HEK293T (cell line): ENCODE measurements around the gene SH3PXD2B.

ENCODE experiments used
- CTCF ChIA-PET: fragments of 350-600 bp; formaldehyde crosslinking; extraction: SDS; loops from one replicate; lab custom pipeline; 2021; ENCODE audit warnings: antibody characterized with exemption, inconsistent platforms; lab: Yijun Ruan, JAX
- POLR2A ChIA-PET: fragments of 350-600 bp; formaldehyde crosslinking; extraction: SDS; loops from one replicate; lab custom pipeline; 2020; ENCODE audit warnings: antibody characterized with exemption, inconsistent platforms; lab: Yijun Ruan, JAX
- DNase-seq: peaks from one replicate; pipeline ENCODE4 v3.0.0; 2012; ENCODE audit warnings: mixed read lengths; ENCODE audit errors: extremely low spot score
- ARNT ChIP-seq: fragments of 450-650 bp; IDR thresholded peaks from 2 replicates; pipeline ENCODE4 v1.6.1; 2017; ENCODE audit warnings: mild to moderate bottlenecking
- BHLHE40 ChIP-seq: fragments of 450-650 bp; IDR thresholded peaks from 2 replicates; pipeline ENCODE4 v1.6.1; 2016; ENCODE audit warnings: mild to moderate bottlenecking, moderate library complexity, borderline replicate concordance
- CTBP1 ChIP-seq: fragments of 450-650 bp; IDR thresholded peaks from 2 replicates; pipeline ENCODE4 v1.6.1; 2016; ENCODE audit warnings: borderline replicate concordance
- ELF4 ChIP-seq: fragments of 450-650 bp; IDR thresholded peaks from 2 replicates; pipeline ENCODE4 v1.6.1; 2017; ENCODE audit warnings: antibody characterized with exemption
- FOXA1 ChIP-seq: fragments of 450-650 bp; IDR thresholded peaks from 2 replicates; pipeline ENCODE4 v1.6.1; 2016; ENCODE audit warnings: mild to moderate bottlenecking
- FOXK2 ChIP-seq: fragments of 450-650 bp; IDR thresholded peaks from 2 replicates; pipeline ENCODE4 v1.6.1; 2016; ENCODE audit warnings: mild to moderate bottlenecking
- FOXM1 ChIP-seq: fragments of 450-650 bp; IDR thresholded peaks from 2 replicates; pipeline ENCODE4 v1.6.1; 2017; ENCODE audit warnings: mild to moderate bottlenecking, borderline replicate concordance
- HDGF ChIP-seq: fragments of 450-650 bp; IDR thresholded peaks from 2 replicates; pipeline ENCODE4 v1.6.1; 2017; ENCODE audit warnings: antibody characterized with exemption, borderline replicate concordance
- L3MBTL2 ChIP-seq: fragments of 450-650 bp; conservative IDR thresholded peaks from 2 replicates; pipeline ENCODE4 v1.6.1; 2016; ENCODE audit warnings: mild to moderate bottlenecking
- LEF1 ChIP-seq: fragments of 450-650 bp; IDR thresholded peaks from 2 replicates; pipeline ENCODE4 v1.6.1; 2017; ENCODE audit warnings: mild to moderate bottlenecking, borderline replicate concordance
- NFRKB ChIP-seq: fragments of 450-650 bp; IDR thresholded peaks from 2 replicates; pipeline ENCODE4 v1.6.1; 2016; ENCODE audit warnings: mild to moderate bottlenecking, moderate library complexity
- PKNOX1 ChIP-seq: fragments of 450-650 bp; IDR thresholded peaks from 2 replicates; pipeline ENCODE4 v1.6.1; 2016
- SP1 ChIP-seq: fragments of 450-650 bp; IDR thresholded peaks from 2 replicates; pipeline ENCODE4 v1.6.1; 2017
- SUZ12 ChIP-seq: fragments of 450-650 bp; IDR thresholded peaks from 2 replicates; pipeline ENCODE4 v1.6.1; 2016; ENCODE audit warnings: mild to moderate bottlenecking
- TARDBP ChIP-seq: fragments of 450-650 bp; IDR thresholded peaks from 2 replicates; pipeline ENCODE4 v1.6.1; 2016
- ZNF384 ChIP-seq: fragments of 450-650 bp; IDR thresholded peaks from 2 replicates; pipeline ENCODE4 v1.6.1; 2016

SH3PXD2B gene

GRCh38 chr5:172454358-172455086, at the start of gene SH3PXD2B:
TSS of gene SH3PXD2B (minus strand) at chr5:172454525. CDS start at chr5:172454352, 173 bp downstream.
- ChIA-PET POLR2A (no interaction called here), CTCF (no interaction called here)
- peak; percentile 83 for DNase-seq
- peak; percentile 95 for TF ChIP-seq L3MBTL2
- peak; percentile 41; the same call in 1 of the 2 replicates for TF ChIP-seq FOXM1
- peak; percentile 90 for TF ChIP-seq PKNOX1
- TF ChIP-seq TARDBP: no peak
- 0 out of 2 replicates have a peak, but pooled peaks have one; percentile 10 for TF ChIP-seq LEF1

GRCh38 chr5:172502969-172503368, 48.6 kb upstream of the SH3PXD2B start:
- no peak for TF ChIP-seq ZNF384
- no peak for TF ChIP-seq FOXK2
- TF ChIP-seq LEF1: no peak
- TF ChIP-seq ARNT: no peak
- TF ChIP-seq HDGF: no peak
- no peak for TF ChIP-seq BHLHE40
- no peak for TF ChIP-seq PKNOX1
- ChIA-PET CTCF (no interaction called here), POLR2A (no interaction called here)
- peak; percentile 62 for DNase-seq

GRCh38 chr5:172502410-172502809, 48.1 kb upstream of the SH3PXD2B start:
- DNase-seq: no peak

GRCh38 chr5:172501708-172502320, 47.5 kb upstream of the SH3PXD2B start:
- TF ChIP-seq BHLHE40 (no peak), PKNOX1 (no peak), LEF1 (no peak), L3MBTL2 (no peak)
- ChIA-PET CTCF (no interaction called here), POLR2A (no interaction called here)
- no peak for DNase-seq

More at GRCh38 chr5:172502410-172502809, 48.1 kb upstream of the SH3PXD2B start:
- ChIA-PET POLR2A (no interaction called here), CTCF (no interaction called here)
- TF ChIP-seq NFRKB (no peak), ZNF384 (no peak), CTBP1 (no peak), FOXK2 (no peak), SUZ12 (no peak), PKNOX1 (no peak), HDGF (no peak), FOXA1 (no peak), LEF1 (no peak), SP1 (no peak), TARDBP (no peak), ARNT (no peak), BHLHE40 (no peak), FOXM1 (no peak), L3MBTL2 (no peak), ELF4 (no peak)

GRCh38 chr5:172499287-172499686, 45.0 kb upstream of the SH3PXD2B start:
- no peak for DNase-seq
- TF ChIP-seq PKNOX1 (no peak), SUZ12 (no peak), HDGF (no peak), FOXA1 (no peak), TARDBP (no peak), ARNT (no peak)
- ChIA-PET POLR2A (no interaction called here), CTCF (interaction anchor here (0.5 kb wide), 1 partner anchor 199 kb away, joined by 3 read pairs; no protein-coding TSS in a partner anchor)
